Breast epithelium (tissue), 3 donors: Measurements from ENCODE around the gene A4GALT.

ENCODE experiments used
- CTCF ChIP-seq, 3 donors: fragments of 450-650 bp; IDR thresholded peaks; one replicate each; pipeline ENCODE4 v1.5.1; 2016 to 2017; ENCODE audit warnings: antibody characterized with exemption in 3 of 3, mild to moderate bottlenecking in 3 of 3, moderate library complexity in 3 of 3
- POLR2A ChIP-seq: fragments of 450-650 bp; IDR thresholded peaks from one replicate; pipeline ENCODE4 v1.6.1; 2016; ENCODE audit warnings: antibody characterized with exemption, mild to moderate bottlenecking, moderate library complexity

- no peak for TF ChIP-seq CTCF (IDR thresholded peaks at IDR 0.05)
- TF ChIP-seq POLR2A: no peak
These were observed 33.7 kb downstream of the A4GALT start for GRCh38 chr22:42686756-42687491.
